Occipital lobe (tissue), 2 donors: ENCODE data around the gene HBP1. TPM values are rescaled to one million over a fixed set of nuclear protein-coding genes. Genes with fewer than 3 reads are reported as not detected.
"Not testable (repeated sequence)": the region's sequence is repeated elsewhere in the genome, so short reads cannot be mapped to it uniquely, and the experiment has no call there.

ENCODE experiments used
- DNase-seq: peaks from one replicate; lab custom pipeline; 2025; lab: John Stamatoyannopoulos, UW
- total RNA-seq: library from RNA; depleted of rRNA; stranded (reverse); fragments of >200 nt; gene quantifications from one replicate; pipeline ENCODE4 v1.2.3, GENCODE V29; 2014

The HBP1 gene
- total RNA-seq, 1 donor from 2014 or later, result 78.6 TPM

DNA sequence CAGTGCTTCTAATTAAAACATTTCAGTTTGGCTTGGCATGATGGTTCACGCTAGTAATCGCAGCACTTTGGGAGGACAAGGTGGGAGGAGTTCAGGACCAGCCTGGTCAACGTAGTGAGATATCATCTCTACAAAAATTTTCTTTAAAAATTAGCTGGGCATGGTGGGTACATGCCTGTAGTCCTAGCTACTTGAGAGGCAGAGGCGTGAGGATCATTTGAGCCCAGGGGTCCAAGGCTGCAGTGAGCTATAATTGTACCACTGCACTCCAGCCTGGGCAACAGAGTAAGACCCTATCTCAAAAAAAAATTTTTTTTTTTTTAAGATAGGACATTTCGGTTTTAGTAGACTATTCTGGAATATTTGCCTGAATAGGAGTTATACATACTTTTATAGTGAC is 12.4 kb downstream of the HBP1 start:
- no peak for DNase-seq

GRCh38 chr7:107185716-107186115 is 16.9 kb downstream of the HBP1 start:
- no peak for DNase-seq

- no peak for DNase-seq
These were observed 17.4 kb downstream of the HBP1 start for GRCh38 chr7:107186240-107186639.

- DNase-seq, result no peak
These were observed 19.0 kb downstream of the HBP1 start for GRCh38 chr7:107187774-107188173.

DNA sequence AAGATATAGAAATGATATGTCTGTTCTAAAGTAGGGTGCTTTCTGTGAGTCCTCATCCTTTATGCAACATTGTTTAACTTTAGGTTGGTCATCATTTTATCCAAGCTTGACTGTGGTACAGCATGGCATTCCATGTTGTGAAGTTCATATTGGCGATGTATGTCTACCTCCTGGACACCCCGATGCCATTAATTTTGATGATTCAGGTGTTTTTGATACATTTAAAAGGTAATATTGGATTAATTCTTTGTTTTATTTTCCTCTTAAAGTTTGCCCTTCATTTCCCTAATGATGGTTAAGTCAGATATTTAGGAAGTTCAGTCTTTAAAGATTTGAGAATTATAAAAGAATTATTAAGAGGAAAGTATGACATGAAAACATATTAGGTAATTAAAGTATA is 21.3 kb downstream of the HBP1 start:
- no peak for DNase-seq

- no peak for DNase-seq
These were observed 25.2 kb downstream of the HBP1 start for GRCh38 chr7:107194052-107194451.

DNA sequence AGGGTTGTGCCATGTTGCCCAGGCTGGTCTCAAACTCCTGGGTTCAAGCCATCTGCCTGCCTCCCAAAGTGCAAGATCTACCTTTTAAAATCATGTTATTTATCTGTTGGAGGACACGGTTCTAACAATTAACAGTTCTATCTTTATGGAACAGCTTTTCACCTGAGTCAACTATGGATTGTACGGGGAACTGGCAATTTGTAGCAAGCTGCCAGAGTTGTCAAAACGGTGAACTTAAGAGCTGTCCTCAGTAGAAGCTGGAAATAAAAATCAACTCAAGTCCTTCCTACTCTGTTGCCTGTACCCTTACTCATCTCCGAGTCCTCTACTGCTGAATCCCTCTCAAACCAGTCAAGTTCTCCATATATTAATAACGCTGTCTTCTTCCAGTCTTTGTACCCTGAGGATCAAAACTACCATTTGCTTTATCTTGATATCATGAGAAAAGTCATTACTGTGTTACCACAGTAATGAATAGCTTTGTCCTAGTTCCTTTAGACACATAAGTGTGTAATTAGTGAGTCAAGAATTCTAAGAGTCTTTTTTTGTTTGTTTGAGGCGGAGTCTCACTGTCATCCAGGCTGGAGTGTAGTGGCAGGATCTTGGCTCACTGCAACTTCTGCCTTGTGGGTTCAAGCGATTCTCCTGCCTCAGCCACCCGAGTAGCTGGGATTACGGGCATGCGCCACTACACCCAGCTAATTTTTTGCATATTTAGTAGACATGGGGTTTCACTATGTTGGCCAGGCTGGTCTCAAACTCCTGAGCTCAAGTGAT is 28.2 kb downstream of the HBP1 start:
- DNase-seq, result no peak

DNA sequence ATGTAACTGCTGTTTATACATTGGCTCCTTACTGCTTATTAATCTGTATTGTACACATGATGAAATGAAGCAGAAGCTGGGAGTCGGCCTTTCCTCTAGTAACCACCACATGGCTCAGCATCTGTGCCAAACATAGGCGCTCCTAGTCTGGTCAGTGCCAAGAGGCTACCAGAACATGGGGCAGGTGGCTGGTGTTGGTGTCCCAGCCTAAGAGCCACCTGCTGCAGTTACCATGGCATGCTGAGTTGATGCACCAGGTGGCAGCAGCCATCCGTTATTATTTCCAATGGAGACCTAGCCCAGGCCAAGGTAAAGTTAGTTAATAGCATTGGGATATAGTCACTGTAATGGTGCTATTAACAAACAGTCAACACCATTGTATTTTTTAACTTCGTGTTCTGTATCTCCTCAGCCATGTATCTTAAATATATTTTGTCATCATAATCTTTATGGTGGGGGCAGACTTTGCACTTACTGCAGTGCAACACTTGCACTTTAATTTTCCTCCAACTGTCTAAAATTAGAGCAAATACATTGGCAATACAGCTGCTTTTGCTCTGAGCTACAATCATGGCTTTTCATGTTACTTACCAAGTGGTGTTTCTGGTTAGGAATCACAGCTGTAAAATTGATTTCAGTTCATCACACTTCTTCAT is 33.1 kb downstream of the HBP1 start:
- peak; percentile 27 for DNase-seq

DNA sequence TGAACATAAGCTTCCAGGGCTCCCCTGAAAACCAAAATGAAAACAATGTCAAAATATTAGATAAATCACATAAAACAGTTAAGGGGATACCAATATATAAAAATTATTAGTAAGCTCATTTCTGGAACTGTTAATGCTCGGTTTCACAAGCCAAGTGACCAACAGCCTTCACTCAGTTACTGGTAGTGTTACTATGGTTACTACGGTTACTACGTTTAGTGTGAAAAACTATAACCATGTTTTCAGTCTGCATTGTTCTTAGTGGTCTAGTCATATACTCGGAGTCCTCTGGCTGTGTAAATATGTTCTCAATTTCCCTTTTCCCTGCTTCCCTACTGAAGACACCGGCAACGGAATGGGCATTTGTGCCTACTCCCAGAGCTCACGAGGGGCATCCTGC is 34.8 kb downstream of the HBP1 start:
- no peak for DNase-seq

DNA sequence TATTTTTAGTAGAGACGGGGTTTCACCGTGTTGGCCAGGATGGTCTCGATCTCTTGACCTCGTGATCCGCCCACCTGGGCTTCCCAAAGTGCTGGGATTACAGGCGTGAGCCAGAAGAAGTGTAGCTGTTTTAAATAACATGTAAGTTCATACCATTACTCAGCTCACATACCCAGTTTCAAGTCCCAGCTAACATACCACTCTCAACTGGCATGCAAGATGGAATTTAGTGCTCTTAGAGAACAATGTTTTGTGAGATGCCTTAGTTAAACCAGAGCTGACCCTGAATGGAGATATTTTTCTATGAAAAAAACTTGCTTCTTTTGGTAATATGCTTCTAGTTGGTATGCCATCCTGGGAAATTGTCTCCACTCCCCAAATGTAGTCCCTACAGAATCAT is 37.3 kb downstream of the HBP1 start:
- no peak for DNase-seq

DNA sequence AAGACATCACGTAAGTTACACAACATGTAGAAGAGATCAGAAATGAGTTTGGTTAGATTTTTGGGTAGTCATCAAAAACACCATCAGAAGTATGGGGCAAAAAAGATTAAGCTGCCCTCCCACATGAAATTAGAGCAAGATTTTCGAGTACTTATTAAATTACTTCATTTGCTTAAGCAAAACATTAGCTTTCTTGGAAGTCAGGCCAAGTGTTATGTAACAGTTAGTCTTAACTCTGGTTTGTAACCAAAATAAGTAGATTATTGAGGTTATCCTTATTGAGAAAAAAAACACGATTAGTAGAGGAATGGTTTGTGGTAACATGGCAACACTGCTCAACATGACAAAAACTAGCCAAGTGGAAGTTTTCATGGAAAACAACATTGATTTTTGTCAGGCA is 37.9 kb downstream of the HBP1 start:
- no peak for DNase-seq

GRCh38 chr7:107207459-107207858 is 38.7 kb downstream of the HBP1 start:
- no peak for DNase-seq

DNA sequence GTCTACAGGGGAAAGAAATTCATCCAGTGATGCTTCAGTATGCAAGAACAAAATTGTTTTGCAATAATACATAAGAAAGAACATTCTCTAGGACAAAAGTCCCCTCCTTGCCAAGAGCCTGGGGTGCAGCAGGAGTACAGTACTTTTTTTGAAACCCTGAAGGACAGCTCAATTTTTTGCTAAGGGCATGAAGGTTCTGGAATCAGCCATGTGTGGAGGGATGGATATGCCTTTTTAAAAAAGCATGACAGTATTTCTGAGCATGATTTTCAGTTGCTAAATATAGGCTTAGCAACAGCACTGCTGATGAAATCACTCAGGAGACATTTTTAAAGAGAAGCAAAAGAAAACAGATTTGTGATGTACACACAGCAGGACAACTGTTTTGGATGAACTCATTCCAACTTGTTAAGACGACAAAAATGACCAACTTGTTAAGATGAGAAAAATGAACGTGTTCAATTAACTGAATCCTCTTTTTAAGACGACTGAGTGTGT is 39.3 kb downstream of the HBP1 start:
- DNase-seq, result no peak

GRCh38 chr7:107208563-107208962 is 39.8 kb downstream of the HBP1 start:
- no peak for DNase-seq

DNA sequence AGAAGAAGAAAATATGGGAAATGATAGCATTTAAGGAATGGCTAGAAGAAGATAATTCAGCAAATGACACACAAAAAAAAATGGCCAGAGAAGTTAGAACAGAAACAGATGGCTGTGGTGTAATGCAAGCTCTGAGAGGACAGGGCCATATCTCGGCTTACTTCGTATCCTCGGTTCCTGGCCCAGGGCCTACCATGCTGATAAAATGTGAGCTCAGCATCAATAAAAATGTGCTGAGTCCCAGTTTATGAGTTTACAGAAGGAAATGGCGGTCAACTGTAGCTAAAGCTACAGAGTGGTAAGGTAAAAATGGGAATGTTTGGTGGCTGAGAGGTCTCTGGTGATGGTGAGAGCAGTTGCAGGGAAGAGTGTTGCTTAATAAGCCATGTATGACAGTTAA is 40.8 kb downstream of the HBP1 start:
- DNase-seq, result no peak

GRCh38 chr7:107210400-107210799 is 41.6 kb downstream of the HBP1 start:
- DNase-seq, result no peak

GRCh38 chr7:107212725-107213124 is 43.9 kb downstream of the HBP1 start:
- no peak for DNase-seq

DNA sequence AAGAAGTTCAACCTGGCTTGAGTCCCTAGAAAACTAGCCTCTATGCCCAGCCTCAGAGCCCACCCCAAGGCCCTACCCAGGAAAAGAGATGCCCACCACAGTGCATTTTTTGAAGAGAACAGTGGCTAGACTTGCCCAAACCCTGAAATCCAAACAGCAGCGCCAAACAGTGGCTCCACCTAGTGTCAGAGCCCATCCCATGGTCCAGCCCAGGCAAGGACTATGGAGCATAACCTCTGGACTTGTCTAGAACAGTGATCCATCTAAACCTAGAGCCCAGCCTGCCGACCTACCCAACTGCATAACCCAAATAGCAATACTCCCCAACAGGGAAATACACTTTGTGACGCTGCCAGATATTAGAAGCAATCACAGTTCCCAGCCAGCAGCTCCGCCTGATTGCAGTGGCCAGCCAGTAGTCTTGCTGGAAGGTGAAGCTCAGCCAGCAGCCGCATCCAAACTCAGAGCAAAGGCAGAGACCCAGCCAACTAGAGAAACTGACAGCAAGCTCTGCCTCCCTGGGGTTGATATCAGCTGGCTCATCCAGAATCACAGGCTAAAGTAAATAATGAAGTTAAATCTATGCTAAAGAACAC is 44.5 kb downstream of the HBP1 start:
- no peak for DNase-seq

- no peak for DNase-seq
These were observed 45.1 kb downstream of the HBP1 start for GRCh38 chr7:107213945-107214344.

GRCh38 chr7:107219563-107220244 is 50.9 kb downstream of the HBP1 start:
- DNase-seq, result no peak

DNA sequence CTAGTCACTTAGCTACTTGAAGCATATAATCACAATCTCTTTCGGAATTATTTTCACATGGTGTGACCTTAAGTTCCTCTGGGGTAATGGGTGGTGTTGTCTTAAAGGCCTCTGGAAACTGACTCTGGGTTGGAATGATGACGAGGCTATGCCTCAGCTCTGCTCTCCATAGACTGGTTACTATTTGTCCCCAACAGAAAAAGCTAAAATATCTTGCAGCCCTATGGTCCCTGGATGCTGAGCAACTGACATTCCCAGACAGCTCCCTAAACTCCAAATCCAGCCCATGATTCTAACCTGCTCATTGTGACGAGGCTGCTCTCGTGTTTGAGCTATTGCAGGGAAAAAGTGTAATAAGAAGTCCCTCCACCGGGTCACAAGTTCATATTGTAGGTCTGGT is 51.6 kb downstream of the HBP1 start:
- no peak for DNase-seq

GRCh38 chr7:107220806-107221205 is 52.0 kb downstream of the HBP1 start:
- DNase-seq, result not testable (repeated sequence)
